ENCODE measurements around the gene CCL22. TPM values are rescaled to one million over a fixed set of nuclear protein-coding genes. Genes with fewer than 3 reads are reported as not detected.

Gene CCL22
- total RNA-seq, 4 donors from 2014 or later: not detected

GRCh38 chr16:57352636-57353047 lies 5.9 kb upstream of the CCL22 start:
- no peaks in the 10 kb centered on the region for H3K27me3 ChIP-seq
- no peaks in the 10 kb centered on the region for H3K4me1 ChIP-seq
- H3K4me3 ChIP-seq: no peak overlapping the region
- peak; percentile 70 for DNase-seq (ENCODE audit: extremely low spot score)
- no peak overlapping the region for H3K27ac ChIP-seq (replicated peaks in 1 of 4)
- no peaks in the 10 kb centered on the region for H3K9me3 ChIP-seq
- H3K36me3 ChIP-seq: no peaks in the 10 kb centered on the region
- intact Hi-C loops (cut with DNase I): no loop called here
- no peak for TF ChIP-seq POLR2AphosphoS5 (IDR thresholded peaks at IDR 0.05)
- no peak for TF ChIP-seq POLR2A (IDR thresholded peaks at IDR 0.05; ENCODE audit: low read depth)
- TF ChIP-seq EP300 (IDR thresholded peaks at IDR 0.05): no peak
- WGBS: 77% methylated on average over 4 of the region's 6 CpGs

DNA sequence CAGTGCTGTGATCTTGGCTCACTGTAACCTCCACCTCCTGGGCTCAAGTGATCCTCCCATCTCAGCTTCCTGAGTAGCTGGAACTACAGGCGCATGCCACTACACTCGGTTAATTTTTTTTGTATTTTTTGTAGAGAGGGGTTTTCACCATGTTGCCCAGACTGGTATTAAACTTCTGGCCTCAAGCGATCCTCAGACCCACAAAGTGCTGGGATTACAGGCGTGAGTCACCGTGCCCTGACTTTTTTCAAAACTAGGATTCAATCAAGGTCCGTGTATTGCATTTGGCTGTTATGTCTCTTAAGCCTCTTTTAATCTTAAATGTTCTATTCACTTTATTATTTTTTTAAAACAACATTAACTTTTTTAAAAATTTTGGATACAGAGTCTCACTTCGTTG lies 4.3 kb upstream of the CCL22 start:
- DNase-seq (ENCODE audit: extremely low spot score): no peak
- H3K4me1 ChIP-seq: no peaks in the 10 kb centered on the region
- 91% methylated on average over 7 of the region's 7 CpGs for WGBS
- H3K27me3 ChIP-seq: no peaks in the 10 kb centered on the region
- H3K9me3 ChIP-seq: no peaks in the 10 kb centered on the region
- H3K4me3 ChIP-seq: no peak overlapping the region
- H3K36me3 ChIP-seq: no peaks in the 10 kb centered on the region
- no peak for TF ChIP-seq POLR2A (IDR thresholded peaks at IDR 0.05; ENCODE audit: low read depth)
- no peak for TF ChIP-seq CTCF (IDR thresholded peaks at IDR 0.05)
- TF ChIP-seq EP300 (IDR thresholded peaks at IDR 0.05): no peak
- no peak for TF ChIP-seq POLR2AphosphoS5 (IDR thresholded peaks at IDR 0.05)
- no peak overlapping the region for H3K27ac ChIP-seq (replicated peaks in 1 of 4)
- intact Hi-C loops (cut with DNase I): no loop called here

DNA sequence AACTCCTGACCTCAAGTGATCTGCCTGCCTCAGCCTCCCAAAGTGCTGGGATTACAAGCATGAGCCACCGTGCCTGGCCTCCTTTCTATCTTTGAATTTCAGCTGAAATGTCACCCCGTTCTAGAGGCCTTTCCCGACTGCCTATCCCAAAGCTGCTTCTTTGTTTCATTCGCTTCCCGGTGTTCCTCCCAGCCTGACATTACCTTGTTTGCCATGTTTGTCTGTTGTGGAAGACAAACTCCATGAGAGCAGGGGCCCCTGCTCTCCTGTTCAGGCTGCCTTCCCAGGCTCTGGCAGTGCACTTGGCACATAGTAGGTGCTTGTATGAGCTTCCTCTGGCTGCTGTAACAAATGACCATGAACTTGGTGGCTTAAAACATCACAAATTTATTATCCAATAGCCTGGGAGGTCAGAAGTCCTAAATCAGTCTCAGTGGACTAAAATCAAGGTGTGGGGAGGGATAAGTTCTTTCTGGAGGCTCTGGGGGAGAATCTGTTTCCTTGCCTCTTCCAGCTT lies 2.6 kb upstream of the CCL22 start:
- intact Hi-C loops (cut with DNase I): no loop called here
- H3K4me1 ChIP-seq: no peaks in the 10 kb centered on the region
- H3K9me3 ChIP-seq: no peaks in the 10 kb centered on the region
- no peak for DNase-seq (ENCODE audit: extremely low spot score)
- no peaks in the 10 kb centered on the region for H3K36me3 ChIP-seq
- no peak overlapping the region for H3K4me3 ChIP-seq
- H3K27me3 ChIP-seq: no peaks in the 10 kb centered on the region
- TF ChIP-seq CTCF (IDR thresholded peaks at IDR 0.05) (no peak), POLR2A (IDR thresholded peaks at IDR 0.05; ENCODE audit: low read depth) (no peak), EP300 (IDR thresholded peaks at IDR 0.05) (no peak), POLR2AphosphoS5 (IDR thresholded peaks at IDR 0.05) (no peak)
- no peak overlapping the region for H3K27ac ChIP-seq (replicated peaks in 1 of 4)
- WGBS: 89% methylated on average over 5 of the region's 5 CpGs

DNA sequence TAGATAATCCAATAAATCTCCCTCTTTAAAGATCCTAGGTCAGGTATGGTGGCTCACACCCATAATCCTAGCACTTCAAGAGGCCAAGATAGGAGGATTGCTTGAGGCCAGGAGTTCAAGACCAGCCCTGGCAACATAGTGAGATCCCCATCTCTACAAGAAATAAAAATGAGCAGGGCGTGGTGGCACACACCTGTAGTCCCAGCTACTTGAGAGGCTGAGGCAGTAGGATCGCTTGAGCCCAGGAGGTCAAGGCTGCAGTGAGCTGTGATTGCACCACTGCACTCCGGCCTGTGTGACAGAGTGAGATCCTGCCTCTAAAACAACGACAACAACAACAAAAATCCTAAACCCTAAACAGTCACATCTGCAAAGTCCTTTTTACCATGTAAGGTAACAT lies 2.0 kb upstream of the CCL22 start:
- Histone ChIP-seq H3K4me1 (no peaks in the 10 kb centered on the region), H3K27ac (replicated peaks in 1 of 4) (no peak overlapping the region), H3K9me3 (no peaks in the 10 kb centered on the region), H3K27me3 (no peaks in the 10 kb centered on the region), H3K4me3 (no peak overlapping the region), H3K36me3 (no peaks in the 10 kb centered on the region)
- WGBS: 89% methylated on average over 4 of the region's 4 CpGs
- intact Hi-C loops (cut with DNase I): no loop called here
- TF ChIP-seq POLR2AphosphoS5 (IDR thresholded peaks at IDR 0.05) (no peak), EP300 (IDR thresholded peaks at IDR 0.05) (no peak), CTCF (IDR thresholded peaks at IDR 0.05) (no peak), POLR2A (IDR thresholded peaks at IDR 0.05; ENCODE audit: low read depth) (no peak)
- DNase-seq (ENCODE audit: extremely low spot score): no peak

- Histone ChIP-seq H3K27ac (replicated peaks in 1 of 4) (no peak overlapping the region), H3K4me1 (no peaks in the 10 kb centered on the region), H3K36me3 (no peaks in the 10 kb centered on the region), H3K9me3 (no peaks in the 10 kb centered on the region), H3K27me3 (no peaks in the 10 kb centered on the region), H3K4me3 (no peak overlapping the region)
- WGBS: 82% methylated on average over 9 of the region's 9 CpGs
- intact Hi-C loops (cut with DNase I): no loop called here
- TF ChIP-seq POLR2AphosphoS5 (IDR thresholded peaks at IDR 0.05) (no peak), CTCF (IDR thresholded peaks at IDR 0.05) (no peak), POLR2A (IDR thresholded peaks at IDR 0.05; ENCODE audit: low read depth) (no peak), EP300 (IDR thresholded peaks at IDR 0.05) (no peak)
- no peak for DNase-seq (ENCODE audit: extremely low spot score)
These were observed 1.1 kb upstream of the CCL22 start for GRCh38 chr16:57357330-57358085.

Data from esophagus muscularis mucosa (tissue), 4 donors.